Measurements from ENCODE around the gene U2AF2.

GRCh38 chr19:55623130-55623529 lies 31.7 kb upstream of the U2AF2 start:
- TF ChIP-seq CTCF (IDR thresholded peaks at IDR 0.05) (no peak), POLR2A (IDR thresholded peaks at IDR 0.05) (no peak)
